HG02840 (cell line): ENCODE data around the gene FASTKD2.
"Not testable (repeated sequence)": the region's sequence is repeated elsewhere in the genome, so short reads cannot be mapped to it uniquely, and the experiment has no call there.

ENCODE experiments used
- ATAC-seq: cut with Tn5 transposase; IDR thresholded peaks from one replicate; pipeline ENCODE4 v1.9.1; 2021; ENCODE audit warnings: mild to moderate bottlenecking, moderate library complexity, moderate number of reproducible peaks; ENCODE audit not compliant: unreplicated experiment, low FRiP score

FASTKD2 gene

DNA sequence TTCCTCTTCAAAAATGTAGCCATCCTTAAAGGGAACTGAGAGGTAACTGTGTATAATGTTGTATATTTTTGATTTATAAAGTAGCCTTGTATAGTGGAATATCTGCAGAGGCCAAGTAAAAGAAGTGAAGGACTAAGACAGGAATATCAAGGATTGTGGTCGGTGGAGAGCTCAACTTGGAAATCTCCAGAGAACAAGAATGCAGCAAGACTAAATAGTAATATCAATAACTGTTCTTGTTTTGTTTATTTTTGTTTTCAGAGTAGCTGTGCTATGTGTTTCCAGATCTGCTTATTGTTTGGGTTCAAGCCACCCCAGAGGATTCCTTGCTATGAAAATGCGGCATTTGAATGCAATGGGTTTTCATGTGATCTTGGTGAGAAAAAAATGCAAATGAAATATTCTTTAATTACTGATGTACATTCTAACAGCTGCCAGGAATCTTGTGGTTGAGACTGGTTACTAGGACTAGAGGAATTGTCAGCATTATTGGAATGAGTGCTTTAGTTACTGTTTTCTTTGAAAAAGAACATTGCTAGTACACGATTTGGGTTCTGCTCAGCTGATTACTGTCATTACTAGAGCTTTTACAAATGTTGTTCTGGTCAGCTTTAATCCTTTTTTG, 25.0 kb downstream of the FASTKD2 start:
- ATAC-seq, result no peak

GRCh38 chr2:206792645-206793044, 27.2 kb downstream of the FASTKD2 start:
- ATAC-seq, result no peak

DNA sequence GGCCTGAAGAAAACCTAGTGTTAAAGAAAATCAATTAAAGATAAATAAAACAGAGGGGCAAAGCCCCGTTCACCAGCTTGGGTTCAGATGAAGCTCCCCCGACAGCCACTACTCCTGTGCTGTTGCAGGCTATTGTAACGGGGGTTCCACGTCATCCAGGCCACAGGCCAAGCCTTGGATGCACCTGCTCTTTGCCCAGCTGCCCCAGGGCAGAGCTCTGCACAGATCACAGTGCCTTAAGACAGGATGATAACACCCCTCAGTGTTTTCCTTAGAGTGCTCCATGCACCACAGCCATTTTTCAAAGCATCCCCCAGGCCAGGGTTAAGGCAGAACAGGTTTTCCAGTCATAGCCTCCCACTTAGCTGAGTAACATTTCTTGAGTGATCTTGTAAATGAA, 32.0 kb downstream of the FASTKD2 start:
- ATAC-seq, result no peak

- peak; percentile 41 for ATAC-seq
These were observed 32.6 kb downstream of the FASTKD2 start for GRCh38 chr2:206798000-206798399.

DNA sequence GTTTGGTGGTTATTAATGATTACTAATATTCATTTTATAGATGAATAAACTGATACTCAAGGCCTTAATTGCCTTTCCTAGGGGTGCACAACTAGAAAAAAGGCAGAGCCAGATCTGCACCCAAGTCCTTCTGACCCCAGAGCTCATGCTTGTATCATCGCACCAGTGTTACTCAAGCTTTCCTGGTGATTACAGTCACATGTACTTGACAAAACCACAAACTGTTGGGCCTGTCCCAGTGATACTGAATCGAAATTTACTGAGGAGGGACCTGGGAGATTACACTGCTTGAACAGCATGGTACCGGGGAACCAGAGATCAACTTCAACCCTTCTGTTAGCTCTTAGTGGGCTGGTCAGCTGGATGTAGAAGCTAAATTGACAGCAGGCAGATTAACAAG, 33.7 kb downstream of the FASTKD2 start:
- ATAC-seq, result no peak

DNA sequence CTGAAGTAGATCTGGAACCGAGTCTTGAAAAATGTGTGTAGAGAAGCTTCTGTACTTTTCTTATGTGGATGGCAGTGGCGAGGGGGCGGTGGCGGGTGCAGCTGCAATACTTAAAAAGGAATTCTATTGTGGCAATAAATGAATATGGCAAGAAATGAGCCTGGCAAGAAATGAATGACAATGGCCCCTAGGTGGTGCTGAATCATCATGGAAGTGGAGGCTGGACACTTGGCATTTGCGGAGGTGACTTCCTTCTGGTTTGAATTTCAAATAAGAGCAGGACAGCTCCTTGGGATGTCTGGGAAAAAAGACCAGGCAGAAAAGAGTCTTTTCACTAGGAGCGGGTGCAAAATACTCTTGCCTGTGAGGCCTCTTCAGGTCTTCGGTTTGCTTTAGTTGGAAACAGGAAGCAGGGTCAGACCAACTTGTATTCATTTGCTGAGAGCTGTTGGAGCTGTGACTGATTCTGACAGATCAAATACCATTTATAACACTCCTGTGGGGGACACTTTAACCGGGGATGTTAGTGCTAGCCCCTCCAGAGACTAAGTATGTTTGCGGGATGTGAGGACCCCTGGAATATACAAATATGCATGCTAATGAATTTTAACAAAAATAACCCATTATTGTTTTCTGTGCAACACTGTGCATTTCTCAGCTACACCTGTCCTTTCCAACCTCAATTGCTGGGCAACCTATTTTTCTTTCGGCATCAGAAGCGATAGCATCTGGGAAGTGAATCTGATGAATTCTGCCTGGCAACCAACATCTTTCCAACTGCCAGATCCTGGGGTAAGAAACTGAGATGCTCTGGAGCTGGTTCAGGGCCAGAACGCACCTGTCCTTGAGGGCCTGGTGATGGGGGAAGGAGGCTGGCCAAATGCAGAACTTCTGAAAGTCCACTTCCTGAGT, 35.4 kb downstream of the FASTKD2 start:
- ATAC-seq, result no peak

GRCh38 chr2:206801418-206802189, 36.2 kb downstream of the FASTKD2 start:
- no peak for ATAC-seq

DNA sequence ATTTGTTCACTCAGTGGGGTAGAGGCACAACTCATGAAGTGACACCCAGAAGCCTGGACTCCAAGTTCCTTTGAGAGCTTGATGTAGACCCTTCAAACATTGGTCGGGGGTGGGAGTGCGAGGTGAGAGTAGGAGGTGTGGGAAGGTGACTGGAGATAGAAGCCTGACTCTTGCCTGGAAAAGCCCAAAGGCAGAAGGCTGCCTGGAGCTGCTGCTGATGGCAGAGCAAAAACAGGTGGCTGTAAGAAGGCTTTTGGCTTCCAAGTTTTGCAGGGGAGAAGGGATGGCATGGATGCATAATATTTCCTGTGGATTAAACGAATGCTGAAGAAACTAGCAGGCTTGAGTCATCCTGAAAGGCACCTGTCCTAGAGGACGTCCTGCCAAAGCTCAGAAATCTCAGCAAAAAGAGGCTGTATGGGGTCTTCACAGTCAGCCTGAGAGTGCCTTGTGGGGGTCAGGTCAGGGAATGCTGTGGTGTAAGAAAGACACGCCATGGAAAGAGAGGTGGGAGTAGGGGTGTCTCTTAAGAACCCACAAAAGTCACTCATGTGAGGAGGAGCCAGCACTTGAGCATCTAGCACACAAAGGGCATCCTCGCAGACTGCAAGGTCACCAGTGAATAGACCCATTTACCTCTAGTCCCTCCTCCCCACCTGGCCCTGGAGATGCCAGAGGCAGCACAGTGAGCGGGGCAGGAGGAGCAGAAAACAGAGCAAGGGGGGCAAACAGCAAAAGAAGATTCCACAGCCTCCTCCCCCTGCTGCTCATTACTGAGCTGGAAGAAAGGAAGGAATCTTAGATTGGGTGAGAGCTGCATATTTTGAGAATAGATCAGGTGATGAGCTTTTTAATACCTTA, 37.5 kb downstream of the FASTKD2 start:
- no peak for ATAC-seq

DNA sequence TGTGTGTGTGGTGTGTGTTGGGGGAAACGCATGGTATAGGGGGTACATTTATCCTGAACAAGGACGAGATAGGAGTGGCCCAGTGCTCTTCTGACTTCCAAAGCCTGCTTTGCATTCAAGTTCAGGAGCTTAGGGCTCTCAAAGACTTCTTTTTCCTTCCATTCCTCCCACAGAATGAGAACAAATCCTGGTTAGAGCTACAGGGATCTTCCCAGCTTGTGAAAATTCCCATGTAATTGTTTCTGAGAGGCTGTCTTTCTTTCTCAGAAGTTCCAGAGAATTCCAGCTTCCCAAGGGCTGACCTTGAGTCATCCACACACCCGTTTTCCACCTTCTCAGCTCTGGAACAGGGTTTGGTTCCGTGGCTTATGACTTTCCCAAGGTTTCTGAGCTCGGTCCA, 38.9 kb downstream of the FASTKD2 start:
- ATAC-seq, result no peak

GRCh38 chr2:206805887-206806607, 40.6 kb downstream of the FASTKD2 start:
- ATAC-seq, result no peak

- not testable (repeated sequence) for ATAC-seq
These were observed 42.2 kb downstream of the FASTKD2 start for GRCh38 chr2:206807624-206808023.

DNA sequence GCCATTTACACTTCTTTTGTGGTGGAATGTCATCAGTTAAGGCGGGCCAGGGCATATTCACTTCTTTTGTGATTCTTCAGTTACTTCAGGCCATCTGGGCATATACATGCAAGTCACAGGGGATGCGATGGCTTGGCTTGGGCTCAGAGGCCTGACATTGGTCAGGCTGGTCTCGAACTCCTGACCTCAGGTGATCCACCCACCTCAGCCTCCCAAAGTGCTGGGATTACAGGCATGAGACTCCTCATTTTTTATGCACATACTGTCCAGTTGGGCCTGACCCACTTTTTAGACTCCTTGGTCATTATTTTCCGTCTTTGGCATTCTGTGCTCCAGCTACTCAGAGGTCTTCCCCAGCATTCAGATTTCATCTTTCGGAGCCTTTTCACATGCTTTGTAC, 47.1 kb downstream of the FASTKD2 start:
- ATAC-seq, result not testable (repeated sequence)

GRCh38 chr2:206814498-206814897, 49.1 kb downstream of the FASTKD2 start:
- ATAC-seq, result no peak

- ATAC-seq, result no peak
These were observed 55.4 kb downstream of the FASTKD2 start for GRCh38 chr2:206820807-206821206.

GRCh38 chr2:206823178-206823577, 57.8 kb downstream of the FASTKD2 start:
- no peak for ATAC-seq

DNA sequence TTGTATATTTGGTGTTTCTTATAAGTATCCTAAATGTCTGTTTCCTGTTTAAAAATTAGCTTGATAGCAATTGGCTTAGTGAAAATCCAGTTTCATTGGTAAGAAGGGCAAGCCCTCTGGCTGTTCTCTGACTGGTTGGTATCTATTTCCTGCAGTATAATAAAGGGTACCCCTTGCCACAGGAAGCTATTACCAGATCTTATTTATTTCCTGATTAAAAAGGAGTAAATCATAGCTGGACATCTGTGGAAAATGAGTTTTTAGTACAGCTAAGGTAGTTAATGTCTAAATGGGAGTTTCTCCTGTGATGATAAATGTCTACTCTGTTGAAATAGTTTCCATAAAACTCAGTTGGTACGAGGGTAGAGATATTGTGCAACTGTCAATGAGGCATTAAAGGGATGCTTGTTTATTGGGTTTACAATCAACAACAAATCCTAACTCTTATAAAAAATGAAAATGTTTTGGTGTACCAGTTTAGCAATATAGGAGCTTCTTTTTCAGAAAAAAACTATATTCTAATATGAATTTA, 58.7 kb downstream of the FASTKD2 start:
- ATAC-seq, result no peak

GRCh38 chr2:206824993-206825392, 59.6 kb downstream of the FASTKD2 start:
- no peak for ATAC-seq

- ATAC-seq, result no peak
These were observed 66.1 kb downstream of the FASTKD2 start for GRCh38 chr2:206831442-206831995.

DNA sequence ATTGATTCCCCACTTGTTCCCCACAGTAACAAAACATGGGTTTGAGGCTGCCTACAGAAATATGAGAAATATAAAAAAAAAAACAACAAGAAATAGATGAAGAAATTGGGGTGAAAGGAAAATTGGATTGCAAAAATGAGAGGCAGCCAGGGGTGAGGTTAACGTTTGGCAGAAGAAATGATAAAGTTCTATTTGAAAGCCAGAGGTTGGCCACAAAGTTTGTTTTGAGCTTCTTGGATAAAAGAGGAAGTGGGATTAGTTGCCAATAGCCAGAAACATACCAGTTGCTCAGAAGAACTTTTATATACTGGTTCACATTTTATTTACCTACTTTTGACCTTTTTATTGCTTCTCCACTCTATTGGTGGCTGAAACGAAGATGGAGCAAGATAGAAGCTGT, 67.5 kb downstream of the FASTKD2 start:
- ATAC-seq, result no peak
